GM19438 (cell line): ENCODE measurements around the gene ZNF746.
"Not testable (repeated sequence)": the region's sequence is repeated elsewhere in the genome, so short reads cannot be mapped to it uniquely, and the experiment has no call there.

Source experiments
- ATAC-seq: cut with Tn5 transposase; IDR thresholded peaks from one replicate; pipeline ENCODE4 v1.9.1; 2021; ENCODE audit warnings: low read depth; ENCODE audit not compliant: unreplicated experiment

ZNF746 gene

GRCh38 chr7:149497467-149498261 is at the start of gene ZNF746:
ZNF746 (minus strand) TSS chr7:149497809; CDS start chr7:149497536, 273 bp downstream.
- ATAC-seq = peak; percentile 95

DNA sequence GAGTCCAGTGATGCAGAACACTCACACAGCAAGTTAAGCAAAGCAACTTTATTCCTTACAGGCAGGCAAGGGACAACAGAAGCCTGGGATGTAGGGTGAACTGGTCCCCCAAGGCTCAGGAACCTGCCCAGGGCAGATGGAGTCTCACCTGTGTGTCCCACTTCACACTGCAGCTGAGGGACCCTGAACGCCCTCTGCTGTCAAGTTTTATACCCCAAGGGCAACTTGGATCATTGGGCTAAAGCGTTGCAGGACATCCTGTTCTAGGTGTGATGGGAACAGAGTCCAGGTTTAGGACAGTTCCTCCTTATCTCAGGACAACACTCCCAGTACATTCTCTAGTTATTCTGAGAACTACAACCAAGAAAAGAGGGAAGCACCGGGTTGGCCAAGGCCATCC is 49.5 kb upstream of the ZNF746 start:
- ATAC-seq = no peak

- ATAC-seq = no peak
Observed at GRCh38 chr7:149546331-149546730, 48.7 kb upstream of the ZNF746 start.

DNA sequence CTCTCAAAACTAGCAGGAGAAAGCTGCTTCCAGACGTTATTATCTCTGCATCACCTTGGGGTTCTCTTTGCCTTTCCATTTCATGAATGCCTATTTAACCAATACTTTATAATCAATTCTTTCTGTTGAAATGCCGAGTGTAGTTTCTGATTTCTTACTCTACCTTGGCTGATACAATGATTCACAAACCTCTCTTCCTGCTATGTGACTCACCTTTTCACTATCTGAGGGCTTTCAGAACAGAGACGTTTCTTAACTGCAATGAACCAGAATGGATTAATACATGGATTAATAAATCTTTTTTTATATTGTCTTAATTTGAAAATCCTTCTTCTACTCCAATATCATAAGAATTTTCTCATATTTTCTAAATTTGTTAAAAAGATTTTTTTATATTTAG is 46.4 kb upstream of the ZNF746 start:
- no peak for ATAC-seq

- no peak for ATAC-seq
Observed at GRCh38 chr7:149532654-149533053, 35.0 kb upstream of the ZNF746 start.

- no peak for ATAC-seq
Observed at GRCh38 chr7:149529136-149529718, 31.6 kb upstream of the ZNF746 start.

- ATAC-seq = no peak
Observed at GRCh38 chr7:149527414-149527813, 29.8 kb upstream of the ZNF746 start.

- ATAC-seq = no peak
Observed at GRCh38 chr7:149525280-149525679, 27.7 kb upstream of the ZNF746 start.

- ATAC-seq = no peak
Observed at GRCh38 chr7:149524394-149524793, 26.8 kb upstream of the ZNF746 start.

GRCh38 chr7:149510248-149510647 is 12.6 kb upstream of the ZNF746 start:
- no peak for ATAC-seq

DNA sequence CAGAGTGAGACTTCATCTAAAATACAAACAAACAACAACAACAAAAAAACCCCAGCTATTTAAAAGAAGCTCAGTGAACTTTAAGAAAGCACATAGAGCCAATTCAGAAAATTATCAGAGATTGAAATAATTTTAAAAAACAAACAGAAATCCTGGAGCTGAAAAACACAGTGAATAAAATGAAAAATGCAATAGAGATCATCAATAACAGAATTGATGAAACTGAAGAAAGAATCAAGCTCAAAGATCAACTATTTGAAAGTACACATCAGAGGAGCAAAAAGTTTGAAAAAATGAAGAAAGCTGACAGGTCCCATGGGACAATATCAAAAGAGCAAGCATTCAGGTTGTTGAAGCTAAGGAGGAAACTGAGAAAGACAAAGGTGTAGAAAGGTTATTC is 12.2 kb upstream of the ZNF746 start:
- no peak for ATAC-seq

DNA sequence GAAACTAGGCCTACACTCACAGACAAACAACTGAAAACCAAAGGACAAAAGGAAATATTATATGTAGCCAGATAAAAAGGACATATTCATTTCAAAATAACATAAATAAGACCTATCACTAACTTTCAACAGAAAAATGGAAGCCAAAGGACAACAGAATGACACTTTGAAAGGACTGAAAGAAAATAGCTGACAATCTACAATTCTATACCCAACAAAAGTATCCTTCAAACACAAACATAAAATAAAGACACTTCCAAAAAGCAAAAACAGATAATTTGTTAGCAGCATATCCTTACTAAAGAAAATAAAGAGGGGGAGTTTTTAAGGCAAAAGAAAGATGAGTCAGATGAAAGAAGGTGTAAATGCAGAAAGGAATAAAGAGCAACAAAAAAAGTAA is 7.9 kb upstream of the ZNF746 start:
- no peak for ATAC-seq

DNA sequence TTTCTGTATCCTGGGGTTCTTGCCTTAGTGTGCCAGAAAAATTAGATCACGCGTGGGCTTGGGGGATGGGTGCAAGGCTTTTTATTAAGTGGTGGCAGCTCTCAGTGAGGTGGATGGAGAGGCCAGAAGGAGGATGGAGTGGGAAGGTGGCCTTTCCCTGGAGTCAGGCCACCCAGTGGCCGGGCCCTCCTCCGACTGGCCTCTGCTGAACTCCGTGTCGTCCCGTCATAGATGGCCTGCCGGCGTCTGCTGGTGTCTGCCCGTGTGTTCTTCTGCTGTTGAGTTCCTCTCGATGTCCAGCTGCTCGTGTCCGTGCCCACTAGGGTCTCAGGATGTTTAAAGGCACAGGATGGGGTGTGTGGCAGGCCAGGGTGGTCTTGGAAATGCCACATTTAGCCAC is 4.0 kb upstream of the ZNF746 start:
- ATAC-seq = no peak

- no peak for ATAC-seq
Observed at GRCh38 chr7:149500910-149501309, 3.3 kb upstream of the ZNF746 start.

- ATAC-seq = no peak
Observed at GRCh38 chr7:149500201-149500600, 2.6 kb upstream of the ZNF746 start.

GRCh38 chr7:149498811-149499210 is 1.2 kb upstream of the ZNF746 start:
- no peak for ATAC-seq

DNA sequence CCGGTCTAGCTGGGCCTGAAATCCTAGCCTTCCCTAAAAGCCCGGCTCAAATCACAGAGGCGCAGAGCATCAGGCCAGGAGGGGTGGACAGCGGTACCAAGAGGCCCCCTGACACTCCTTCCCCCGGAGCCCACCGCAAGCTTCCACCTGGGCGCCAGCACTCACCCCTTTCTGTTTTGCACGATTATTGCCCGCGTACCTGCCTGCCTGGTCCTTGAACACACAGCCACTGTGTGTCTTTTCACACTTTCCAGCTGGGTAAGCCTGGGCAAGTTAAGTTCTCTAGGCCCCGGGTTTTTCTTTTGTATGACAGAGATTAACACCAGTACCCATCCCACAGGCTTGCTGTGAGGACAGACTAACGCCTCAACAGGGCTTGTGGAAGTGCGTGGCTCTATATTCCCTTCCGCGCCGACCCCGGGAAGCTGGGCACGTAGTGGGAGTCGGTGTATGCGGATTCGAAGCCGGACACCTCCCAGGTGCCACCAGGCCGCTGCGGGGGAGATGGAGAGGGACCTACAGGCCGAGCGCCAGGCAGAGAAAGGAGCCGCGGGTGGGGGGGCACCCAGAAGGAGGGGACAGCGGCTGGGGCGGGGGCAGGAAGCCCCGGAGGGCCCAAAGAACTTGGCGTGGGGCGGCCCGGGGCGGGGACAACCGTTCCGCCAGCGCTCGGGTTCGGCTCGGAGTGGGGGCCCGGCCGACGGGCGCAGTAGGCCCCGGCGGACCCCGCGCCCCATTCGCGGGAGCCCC is 792 bp downstream of the ZNF746 start:
- ATAC-seq = peak; percentile 29

DNA sequence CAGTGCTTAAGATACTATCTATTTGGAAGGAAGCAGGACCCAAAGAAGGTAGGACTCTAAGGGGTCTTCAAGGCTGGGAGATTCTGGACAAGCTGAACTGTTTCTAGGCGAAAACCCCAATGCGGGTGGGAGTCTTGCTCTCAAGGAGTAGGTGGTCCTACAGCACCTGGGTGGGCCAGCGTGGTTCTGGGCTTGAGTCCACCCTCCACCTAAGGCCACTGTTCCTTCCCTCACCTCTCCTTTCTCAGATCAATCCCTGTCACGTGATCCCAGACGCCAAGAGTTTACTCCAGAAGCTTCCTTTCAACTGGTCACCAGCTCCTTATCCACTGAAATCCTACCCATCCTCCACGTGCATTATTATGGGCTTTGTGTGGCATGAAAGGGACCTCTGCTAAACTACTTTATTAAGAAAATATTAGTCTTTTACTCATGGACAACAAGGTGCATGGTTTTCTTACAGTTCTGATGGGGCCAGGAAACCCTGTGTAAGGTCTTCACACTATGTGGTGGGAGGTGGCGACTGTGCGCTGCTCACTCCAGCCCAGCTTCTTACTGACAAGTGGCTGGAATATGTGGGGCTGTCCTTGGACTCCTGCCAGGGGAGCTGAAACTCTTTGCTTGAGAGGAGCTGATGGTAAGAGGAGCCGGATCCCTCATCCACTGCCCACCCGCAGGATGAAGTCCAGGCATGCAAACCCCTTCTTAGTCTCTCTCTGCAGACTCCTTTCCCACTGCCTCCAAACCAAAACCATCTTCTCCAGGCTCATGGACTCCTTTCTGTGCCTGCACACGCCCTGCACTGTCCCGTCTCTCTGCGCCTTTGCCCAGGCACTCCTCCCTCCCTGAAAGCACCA is 1.6 kb downstream of the ZNF746 start:
- no peak for ATAC-seq

DNA sequence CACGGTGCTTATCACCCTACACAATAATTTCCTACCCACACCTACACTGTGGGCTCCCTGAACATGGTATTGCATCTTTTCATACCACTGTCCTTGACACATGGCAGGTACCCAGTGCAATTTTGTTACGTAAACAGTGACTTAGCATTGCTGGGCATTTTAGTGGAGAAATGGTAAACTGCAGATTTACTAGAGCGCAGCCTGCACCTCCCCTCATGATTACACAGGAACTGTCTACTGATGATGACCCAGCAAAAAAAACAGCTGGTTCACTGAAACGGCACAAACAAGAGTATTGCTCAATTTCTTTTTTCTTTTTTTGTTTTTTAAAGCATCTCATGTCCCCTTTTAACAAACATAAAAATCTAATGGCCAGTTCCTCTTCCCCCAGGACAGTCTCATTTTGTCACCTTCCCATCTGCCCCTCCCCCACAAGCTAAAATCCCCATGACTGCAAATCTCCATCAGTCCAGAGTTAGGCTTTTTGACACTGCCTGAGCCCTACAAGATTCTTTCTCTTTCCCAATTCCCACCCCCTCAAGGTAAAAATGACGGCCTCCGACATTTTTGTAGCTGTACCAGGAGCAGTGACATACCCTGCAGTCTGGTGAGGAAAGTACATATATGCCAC is 2.8 kb downstream of the ZNF746 start:
- ATAC-seq = no peak

GRCh38 chr7:149493975-149494374 is 3.6 kb downstream of the ZNF746 start:
- not testable (repeated sequence) for ATAC-seq
